Fibroblast of skin of right biceps (primary cell): Measurements from ENCODE around the gene PRR5L.

Experiments used
- DNase-seq: peaks from one replicate; pipeline ENCODE4 v3.0.0-alpha.2; 2013

Gene PRR5L

DNA sequence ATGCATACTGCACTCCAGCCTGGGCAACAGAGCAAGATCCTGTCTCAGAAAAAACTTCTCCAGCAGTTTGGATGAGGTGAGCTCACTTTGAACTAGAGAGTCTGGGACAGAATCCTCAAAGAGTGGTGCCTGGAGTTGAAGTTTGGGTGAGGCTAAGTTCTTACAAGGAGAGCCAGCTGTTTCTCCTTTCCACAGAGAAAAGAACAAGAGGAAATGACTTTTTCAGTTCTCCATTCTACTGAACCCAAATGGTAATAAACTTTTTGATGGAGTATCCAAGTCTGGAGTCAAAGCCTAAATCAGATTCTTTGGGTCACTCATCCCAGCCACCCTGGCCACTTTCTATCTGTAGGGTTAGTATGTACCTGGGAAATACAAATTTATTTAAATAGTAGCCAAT, 111.3 kb downstream of the PRR5L start:
- no peak for DNase-seq

- DNase-seq: no peak
These were observed 112.5 kb downstream of the PRR5L start for GRCh38 chr11:36408498-36409136.

DNA sequence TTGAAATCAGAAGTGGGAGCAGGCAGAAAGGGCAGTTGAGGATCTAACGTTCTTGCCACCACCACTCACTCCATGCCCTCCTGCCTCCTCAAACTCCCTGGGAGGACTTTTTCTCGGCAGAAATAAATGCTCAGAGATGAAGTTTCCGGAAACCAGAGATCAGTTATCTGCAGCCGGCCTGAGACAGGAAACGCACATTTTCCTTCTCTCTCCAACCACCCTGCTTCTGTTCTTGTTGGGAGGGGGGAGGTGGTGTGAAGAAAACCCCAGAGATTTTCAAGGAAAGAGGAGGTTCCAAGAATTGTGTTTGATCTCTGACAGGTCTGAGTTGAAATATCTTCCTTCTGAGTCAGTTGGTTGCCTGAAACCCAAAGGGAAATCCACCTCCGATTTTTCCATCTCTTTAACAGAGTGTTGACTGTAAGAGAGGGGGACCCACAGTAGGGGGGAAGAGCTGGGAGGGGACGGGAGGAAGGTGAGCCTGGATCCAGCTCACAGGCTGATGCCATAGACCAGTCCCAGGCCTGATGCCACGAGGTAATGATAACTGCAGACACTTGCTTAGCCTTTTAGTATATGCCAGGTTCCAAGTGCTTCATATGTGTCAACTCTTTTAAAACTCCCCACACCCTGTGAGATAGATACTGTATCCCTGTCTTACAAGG, 113.2 kb downstream of the PRR5L start:
- peak; percentile 70 for DNase-seq

GRCh38 chr11:36411202-36411640, 115.1 kb downstream of the PRR5L start:
- no peak for DNase-seq

GRCh38 chr11:36412781-36413383, 116.8 kb downstream of the PRR5L start:
- DNase-seq: peak; percentile 22

- DNase-seq: no peak
These were observed 121.1 kb downstream of the PRR5L start for GRCh38 chr11:36417154-36417553.

- no peak for DNase-seq
These were observed 123.8 kb downstream of the PRR5L start for GRCh38 chr11:36419791-36420424.

DNA sequence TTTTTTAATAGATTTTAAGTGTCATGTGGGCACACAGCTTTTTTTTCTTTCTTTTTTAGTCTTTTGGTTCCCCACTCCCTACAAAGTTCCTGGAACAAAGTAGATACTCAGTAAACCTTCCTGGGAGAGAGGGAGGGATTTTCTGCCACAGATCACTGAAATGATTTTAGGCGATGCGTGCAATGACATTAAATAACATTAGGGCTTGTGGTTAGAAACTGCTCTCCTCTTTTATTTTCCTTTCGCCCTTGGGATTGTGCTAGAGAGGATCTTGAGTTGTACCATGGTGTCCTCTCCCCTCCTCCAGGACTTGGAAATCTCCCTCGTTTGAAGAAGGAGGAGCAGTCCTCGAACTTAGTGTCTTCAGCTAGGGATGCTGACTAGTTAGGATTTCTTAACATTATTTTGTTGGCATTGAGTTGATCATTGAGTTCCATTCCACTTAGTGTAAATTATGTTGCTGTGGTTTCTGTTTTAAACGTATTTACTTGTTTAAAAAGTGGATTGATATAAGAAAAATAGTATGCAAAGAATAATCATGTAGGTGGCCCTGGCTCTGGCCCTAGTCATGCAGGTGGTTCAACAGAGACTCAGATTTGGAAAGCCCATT, 125.6 kb downstream of the PRR5L start:
- DNase-seq: peak; percentile 31

DNA sequence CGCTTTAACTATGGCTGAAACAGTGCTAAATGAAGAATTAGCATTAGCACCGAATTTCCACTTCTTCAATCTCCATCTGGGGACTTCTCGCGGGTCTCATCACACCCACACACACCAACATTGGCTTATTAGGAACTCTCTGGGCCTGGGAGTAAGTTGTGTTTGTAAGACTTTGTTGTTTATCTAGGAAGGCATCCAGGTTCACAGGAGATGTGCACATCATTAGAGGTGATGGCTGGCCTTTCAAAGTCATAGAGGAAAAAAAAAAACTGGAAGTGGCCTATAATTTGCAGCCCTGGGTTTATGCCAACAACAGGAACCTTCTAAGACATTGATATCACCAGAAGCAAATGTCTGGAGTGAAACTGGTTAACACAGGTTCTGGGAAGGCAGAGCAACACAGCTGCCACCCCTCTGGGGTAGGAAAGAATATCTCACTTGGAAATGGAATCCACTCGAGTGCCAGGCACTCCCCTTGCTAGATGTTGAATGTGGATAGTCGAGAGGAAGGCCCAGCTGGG, 129.5 kb downstream of the PRR5L start:
- peak; percentile 27 for DNase-seq

GRCh38 chr11:36426226-36426848, 130.2 kb downstream of the PRR5L start:
- DNase-seq: no peak

- DNase-seq: no peak
These were observed 131.0 kb downstream of the PRR5L start for GRCh38 chr11:36427079-36427478.

GRCh38 chr11:36427876-36428275, 131.8 kb downstream of the PRR5L start:
- no peak for DNase-seq

- DNase-seq: peak; percentile 94
These were observed 135.5 kb downstream of the PRR5L start for GRCh38 chr11:36431429-36432092.

DNA sequence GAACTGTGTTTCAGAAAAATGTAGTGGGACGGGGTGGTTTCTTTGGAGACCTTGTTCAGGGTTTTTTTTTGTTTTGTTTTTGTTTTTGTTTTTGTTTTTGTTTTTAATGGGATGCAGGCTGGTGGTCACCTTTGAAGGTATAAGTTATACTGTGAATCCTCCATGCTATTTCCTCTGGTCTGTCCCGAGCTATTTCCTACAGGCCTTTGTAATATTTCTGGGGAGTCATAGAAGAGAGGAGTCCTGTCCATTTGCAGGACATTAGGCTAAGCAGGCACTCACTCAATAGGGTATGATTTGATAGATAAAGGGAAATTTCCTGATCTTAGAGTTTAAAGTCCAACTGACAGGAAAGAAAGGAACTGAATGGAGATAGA, 136.0 kb downstream of the PRR5L start:
- DNase-seq: no peak

DNA sequence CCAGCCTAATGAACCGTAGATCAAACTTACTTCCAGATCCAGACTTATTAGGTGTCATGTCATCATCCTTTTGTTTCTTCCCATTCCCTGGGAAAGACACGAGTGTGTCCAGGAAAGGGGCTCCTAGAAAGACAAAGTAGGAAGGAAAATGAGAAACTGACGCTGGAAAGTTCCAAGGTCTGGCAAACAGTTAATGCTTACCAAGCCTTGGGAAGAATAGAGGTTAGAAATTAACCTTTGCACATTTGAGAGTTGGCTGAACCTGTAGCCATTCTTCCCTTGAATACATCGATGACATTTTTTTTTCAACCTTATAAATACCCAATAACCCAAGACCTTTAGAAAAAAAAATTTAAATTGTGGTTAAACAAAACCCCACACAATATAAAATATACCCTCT, 136.7 kb downstream of the PRR5L start:
- DNase-seq: no peak

DNA sequence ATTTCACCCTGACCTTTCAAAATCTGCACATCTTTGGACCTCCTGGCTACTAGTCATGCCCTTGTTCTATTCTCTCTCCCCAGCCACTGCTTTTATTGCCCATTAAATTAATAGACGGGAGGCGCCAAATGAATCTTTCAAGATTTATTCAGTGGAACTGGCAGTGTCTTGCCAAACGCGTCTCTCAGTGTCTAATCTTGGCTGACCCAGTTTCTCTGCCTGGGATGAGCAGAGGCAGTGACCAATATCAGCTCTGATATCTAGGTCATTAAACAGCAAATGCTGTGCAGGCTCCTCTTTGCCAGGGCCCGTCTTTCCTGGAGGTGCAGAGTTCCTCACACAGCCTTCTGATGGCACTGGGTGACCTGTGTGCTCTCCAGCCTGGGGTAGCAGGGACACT, 140.0 kb downstream of the PRR5L start:
- DNase-seq: no peak

DNA sequence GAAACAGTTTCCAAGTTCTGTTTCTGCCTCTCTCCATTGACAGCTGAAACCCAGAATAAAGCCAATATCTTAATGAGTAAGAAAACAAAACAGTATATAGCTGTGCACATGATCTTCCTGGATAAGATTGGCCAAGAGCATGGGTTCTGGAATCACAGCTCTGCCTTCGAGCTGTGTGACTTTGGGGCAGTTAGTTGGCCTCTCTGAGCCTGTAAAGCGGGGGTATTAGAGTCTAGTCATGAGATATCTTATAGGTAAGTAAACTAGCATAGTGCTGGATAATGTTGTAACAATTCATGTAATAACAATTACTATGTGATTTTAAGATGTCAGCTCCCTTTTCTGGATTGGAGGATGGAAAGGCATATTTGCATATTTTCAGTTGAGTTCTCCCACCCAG, 140.5 kb downstream of the PRR5L start:
- no peak for DNase-seq

DNA sequence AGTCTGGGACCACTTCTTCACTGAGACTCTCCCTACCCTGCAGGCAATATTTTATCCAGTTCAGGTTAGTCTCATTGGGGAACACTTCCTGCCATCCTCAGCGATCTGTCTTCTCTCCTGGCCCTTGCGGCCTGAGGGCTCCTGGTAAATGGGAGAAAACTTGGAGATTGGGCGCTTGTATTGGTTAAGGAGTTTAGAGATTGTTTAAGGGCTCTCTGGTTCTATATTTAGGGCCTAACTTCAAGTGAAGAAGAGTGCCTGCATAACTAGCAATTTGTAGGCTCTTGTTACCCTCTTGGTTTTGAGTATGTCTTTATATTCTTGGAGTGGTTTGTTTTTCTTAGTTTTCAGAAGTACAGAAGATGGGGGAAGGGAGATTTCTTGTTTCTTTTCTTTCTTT, 141.3 kb downstream of the PRR5L start:
- no peak for DNase-seq

DNA sequence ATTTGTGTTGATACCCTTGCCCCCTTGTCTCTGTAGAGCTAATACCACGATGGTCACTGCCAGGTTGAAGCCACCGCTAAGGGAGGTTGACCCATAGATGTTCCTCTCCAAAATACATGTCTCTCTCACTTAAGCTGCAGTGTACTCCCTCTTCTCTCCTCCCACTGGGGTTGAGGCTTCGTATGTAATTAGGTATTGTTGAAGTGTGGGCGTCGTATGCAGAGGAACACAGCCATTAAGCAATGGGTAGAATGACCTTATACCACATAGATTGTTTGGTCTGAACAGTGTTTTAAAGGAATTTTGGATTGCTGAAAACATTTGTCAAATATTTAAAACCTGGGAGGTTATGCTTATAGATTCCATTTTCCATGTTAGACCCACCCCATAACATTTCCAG, 142.0 kb downstream of the PRR5L start:
- DNase-seq: no peak

GRCh38 chr11:36441610-36442208, 145.6 kb downstream of the PRR5L start:
- no peak for DNase-seq

- no peak for DNase-seq
These were observed 147.6 kb downstream of the PRR5L start for GRCh38 chr11:36443661-36444060.

DNA sequence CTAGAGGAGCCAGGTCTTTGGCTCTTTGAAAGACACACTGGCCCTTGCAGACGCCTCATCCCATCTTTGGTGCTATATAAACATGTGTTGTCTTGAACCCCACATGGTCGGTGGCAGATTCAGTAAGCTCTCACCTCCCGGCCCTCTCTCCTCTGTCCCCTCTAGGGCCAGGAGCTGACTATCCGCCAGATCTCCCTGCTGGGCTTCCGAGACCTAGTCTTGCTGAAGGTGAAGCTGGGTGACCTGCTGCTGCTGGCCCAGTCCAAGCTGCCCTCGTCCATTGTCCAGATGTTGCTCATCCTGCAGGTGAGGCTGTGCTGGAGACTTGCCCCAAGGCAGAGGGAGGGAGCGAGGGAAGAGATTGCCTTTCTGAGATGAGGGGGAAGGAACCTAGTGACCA, 150.0 kb downstream of the PRR5L start:
- DNase-seq: no peak
